T-helper 2 cell (primary cell): Measurements from ENCODE around the gene STUM.
"Not testable (repeated sequence)": the region's sequence is repeated elsewhere in the genome, so short reads cannot be mapped to it uniquely, and the experiment has no call there.

Experiments
- DNase-seq, 5 experiments: peaks; one replicate each; pipeline versions ENCODE4 v3.0.0 to v3.0.0-alpha.2; 2012 to 2022

The STUM gene

DNA sequence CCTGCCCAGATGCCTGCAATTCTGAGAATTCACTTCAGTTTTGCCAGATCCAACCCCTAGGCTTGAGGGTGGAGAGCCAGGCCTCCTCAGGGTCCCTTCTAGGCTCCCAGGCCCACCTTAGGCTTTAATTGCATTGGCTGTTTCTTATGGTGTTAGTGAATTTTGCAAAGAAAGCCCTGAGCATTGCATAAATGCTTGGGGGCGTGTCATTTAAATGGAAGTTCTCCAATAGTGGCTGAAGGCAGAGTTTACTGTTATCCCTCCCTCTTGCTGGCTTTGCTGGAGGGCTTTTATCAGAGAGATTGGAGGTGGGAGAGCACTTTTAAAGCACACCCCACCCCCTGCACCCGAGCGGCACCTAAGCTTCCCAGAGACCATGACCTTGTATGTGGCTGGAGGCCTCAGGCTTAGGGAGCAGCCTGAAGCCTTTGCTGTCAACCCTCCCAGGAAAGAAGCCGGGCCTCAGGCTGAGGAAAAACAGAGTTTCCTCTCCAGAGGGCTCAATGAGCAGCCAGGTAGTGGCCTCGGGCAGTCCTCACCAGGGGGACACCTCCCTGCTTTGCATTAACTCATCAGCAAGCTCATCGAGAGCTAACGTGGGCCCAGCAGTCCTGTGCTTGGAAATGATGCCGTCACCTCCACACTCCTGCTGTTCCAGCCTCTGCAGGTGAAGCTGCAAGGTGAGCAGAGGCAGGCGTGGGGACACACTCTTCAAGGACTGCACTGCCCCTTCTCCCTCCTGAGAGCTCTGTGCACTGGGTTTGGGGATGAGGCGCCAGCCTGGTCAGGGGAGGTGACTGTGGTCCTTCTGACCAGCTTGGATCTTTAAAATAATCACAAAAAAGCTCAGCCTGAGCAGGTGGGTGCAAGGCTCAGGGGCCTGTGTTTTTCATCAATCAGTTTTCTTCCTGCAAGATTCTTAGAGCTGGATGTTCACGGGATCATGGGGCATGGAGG lies 58.0 kb downstream of the STUM start:
- DNase-seq, result no peak

DNA sequence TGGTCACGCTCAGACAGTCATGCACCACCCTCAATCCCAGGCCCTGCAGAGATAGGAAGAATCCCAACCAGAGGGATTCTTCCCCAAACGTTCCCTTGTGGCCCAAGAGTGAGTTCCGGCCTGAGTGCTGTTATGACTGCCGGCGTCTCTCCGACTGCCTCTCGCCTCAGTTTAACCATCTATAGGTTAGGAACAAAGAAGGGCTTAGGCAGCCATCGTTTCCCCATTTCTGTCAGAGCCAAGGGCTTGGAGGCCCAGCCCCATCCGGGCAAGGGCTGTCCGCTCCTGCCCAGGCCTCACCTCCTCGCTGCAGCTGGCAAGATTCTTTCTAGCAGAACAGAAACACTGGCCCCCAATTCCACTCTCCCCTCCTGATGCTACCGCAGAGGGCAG lies 58.7 kb downstream of the STUM start:
- DNase-seq, result no peak

DNA sequence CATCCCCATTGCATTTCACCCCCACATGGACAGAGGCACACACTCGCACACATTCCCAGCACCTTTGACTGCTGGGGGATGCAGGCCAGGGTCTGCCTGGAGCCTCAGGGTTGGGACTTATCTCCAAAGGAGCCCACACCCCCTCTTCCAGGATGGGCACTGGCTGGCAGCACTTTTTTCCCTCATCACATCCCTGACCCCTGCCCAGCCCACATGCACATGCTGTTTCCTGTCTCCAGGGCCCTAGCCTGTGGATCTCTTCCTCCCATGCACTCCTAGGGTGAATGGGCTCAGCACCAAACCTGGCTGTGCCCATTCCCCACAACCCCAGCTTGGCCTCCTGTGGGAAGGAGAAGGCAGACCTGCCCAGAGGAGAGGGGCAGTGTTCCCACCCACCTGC lies 59.3 kb downstream of the STUM start:
- no peak for DNase-seq

- DNase-seq, result peak; percentile 37 to 70 (median 53)
These were observed 60.3 kb downstream of the STUM start for GRCh38 chr1:226608699-226609505.

GRCh38 chr1:226609836-226610455 lies 61.4 kb downstream of the STUM start:
- no peak for DNase-seq

DNA sequence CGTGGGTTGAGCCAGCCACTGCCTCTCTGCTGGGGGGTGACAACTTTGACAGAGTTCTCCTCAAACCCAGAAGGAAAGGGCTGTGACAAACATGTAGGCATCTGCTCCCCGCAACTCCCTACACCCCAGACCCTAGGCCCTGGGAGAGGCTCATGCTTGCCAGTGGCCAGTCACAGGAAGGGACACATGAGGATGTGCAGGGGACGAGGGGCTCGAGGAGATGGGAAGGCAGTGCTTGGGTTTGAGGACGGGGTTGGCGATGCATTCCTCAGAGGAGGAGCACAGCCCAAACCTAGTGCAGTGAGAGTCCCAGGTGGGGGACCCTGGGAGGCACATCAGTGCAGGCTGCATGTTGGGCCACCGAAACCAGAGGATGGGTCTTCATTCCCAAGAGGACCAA lies 62.1 kb downstream of the STUM start:
- no peak for DNase-seq

DNA sequence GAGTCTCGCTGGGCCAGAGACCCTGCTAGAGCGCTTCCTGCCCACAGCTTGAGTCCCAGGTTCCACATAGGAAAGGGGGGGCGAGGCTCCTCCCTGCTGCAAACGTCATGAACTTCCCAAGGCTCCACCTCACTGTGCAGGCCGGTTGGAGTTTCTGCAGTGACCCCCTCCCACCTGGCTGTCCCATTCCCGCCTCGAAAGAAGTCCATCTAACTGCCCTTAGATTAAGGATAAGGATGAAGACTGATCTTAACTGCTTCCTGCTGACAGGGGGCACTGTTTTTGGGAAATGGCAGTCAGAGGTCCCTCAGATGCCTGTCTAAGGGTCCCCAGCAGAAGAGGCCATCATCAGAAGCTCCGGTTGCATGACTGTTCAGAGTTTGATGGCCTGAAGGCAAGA lies 62.7 kb downstream of the STUM start:
- no peak for DNase-seq

DNA sequence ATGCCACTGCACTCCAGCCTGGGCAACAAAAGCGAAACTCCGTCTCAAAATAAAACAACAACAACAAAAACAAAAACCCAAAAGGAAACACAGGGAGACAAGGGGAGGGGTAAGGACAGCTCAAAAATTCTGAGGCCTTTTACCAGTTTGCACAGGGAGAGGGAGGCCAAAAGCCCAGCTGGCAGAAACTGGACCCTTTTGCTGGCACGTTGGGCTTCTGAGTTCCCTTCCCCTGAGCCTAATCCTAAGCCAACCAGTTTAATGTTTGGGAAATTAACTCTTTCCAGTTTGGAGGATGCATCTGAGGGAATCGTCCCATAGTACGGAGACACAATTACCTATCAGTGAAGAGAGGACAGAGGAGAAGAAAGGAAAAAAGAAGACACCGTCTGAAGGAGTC lies 63.4 kb downstream of the STUM start:
- DNase-seq, result not testable (repeated sequence)

DNA sequence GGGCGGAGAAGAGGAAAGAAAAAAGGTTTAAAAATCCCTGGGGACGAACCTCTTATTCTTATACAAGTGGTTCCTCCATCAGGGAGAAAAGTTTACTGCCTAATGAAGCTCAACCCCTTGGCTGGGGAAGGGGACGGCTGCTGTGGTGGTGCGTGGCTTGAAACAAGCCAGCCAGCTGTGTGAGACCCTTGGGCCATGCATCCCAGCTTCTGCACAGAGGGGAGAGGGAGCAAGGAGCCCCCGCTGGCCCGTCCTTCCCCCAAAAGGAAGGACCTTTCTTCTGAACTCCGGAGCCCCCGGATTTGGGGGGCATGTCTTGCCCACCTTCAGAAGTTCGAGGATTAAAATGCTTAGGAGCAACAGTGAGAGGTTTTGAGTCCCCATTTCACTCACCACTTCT lies 67.3 kb downstream of the STUM start:
- DNase-seq, result no peak

- DNase-seq, result no peak
These were observed 68.1 kb downstream of the STUM start for GRCh38 chr1:226616636-226617035.

DNA sequence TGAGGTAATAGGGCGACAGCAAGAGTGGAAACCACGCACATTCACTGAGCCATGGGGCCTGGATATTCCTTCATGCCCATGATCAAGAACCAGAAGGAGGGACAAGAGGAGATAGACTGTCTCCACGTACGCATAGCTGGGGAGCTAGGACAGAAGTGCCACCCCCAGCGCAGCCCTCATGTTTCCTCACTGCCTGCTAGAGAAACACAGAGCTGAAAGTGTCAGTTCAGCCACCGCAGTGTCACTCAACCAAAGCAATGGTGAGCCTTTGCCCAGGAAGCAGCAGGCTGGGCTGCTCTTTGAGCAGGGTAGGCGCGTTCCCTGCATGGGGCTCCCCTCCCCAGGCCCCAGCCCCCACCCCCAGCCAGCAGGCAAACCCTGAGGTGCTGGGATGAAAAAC lies 68.5 kb downstream of the STUM start:
- no peak for DNase-seq

DNA sequence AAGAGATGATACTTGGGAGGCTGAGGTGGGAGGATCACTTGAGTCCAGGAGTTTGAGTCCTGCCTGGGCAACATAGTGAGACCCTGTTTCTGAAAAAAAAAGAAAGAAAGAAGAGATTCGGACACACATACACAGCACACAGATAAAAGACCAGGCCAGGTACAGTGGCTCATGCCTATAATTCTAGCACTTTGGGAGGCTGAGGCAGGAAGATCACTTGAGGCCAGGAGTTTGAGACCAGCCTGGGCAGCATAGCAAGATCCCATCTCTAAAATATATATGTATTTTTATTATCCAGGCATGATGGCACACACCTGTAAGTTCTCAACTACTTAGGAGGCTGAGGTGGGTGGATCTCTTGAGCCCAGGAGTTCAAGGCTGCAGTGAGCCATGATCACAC lies 69.2 kb downstream of the STUM start:
- not testable (repeated sequence) for DNase-seq

DNA sequence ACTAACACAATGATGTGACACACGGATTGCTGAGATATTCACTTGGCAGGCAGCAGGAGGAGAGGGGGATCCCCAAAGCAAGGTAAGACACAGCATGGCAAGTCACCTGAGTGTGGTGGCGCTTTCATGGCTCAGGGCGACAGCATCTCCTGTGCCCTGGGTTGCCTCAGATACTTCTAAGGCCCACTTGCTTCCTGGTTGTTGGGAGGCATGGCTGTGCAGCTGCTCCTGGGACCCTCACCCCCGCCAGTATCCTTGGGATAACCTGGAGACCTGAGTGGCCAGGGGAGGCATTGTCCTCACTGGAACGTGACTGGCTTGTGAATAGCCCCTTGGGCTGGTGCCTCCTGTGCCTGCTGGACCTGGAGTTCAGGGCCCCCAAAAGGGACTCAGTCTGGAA lies 69.8 kb downstream of the STUM start:
- DNase-seq, result no peak

- DNase-seq, result no peak
These were observed 70.5 kb downstream of the STUM start for GRCh38 chr1:226619031-226619430.

GRCh38 chr1:226622012-226622411 lies 73.4 kb downstream of the STUM start:
- DNase-seq, result no peak

DNA sequence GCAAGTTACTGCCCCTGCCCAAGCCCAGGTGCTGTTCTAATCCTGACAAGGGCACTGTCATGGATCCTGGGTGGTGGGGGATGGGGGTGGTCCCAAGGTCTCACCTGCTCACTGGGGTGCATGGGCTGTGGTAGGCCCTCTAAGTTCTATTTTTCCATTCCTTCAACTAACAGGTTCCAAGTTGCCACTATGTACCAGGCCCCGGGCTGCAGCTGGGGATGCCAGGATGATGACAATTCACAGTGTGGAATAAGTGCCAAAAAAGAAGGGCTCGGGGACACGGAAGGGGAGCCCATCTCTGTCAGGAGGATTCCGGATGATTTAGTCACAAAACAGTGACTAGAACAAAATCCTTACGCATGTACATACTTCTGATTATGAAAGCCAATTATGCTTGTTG lies 76.0 kb downstream of the STUM start:
- no peak for DNase-seq

DNA sequence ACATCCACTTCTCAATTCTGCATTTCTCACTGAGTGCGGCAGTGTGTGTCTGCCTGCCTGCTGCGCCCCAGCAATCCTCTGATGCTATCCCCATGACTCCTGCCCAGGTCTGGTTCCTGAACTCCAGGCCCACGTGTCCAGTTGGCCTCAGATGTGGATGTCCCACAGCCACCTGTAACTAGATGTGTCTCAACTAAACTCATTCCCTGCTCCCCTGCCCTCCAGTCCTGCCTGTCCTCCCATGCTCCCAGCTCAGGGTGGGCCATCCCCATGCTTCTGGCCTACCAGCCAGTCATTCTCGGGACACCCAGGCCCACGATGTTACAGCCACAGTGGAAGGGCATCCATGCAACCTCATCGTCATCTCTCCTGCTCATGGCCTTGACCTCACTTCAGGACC lies 76.8 kb downstream of the STUM start:
- DNase-seq, result no peak

GRCh38 chr1:226625832-226626576 lies 77.4 kb downstream of the STUM start:
- no peak for DNase-seq

DNA sequence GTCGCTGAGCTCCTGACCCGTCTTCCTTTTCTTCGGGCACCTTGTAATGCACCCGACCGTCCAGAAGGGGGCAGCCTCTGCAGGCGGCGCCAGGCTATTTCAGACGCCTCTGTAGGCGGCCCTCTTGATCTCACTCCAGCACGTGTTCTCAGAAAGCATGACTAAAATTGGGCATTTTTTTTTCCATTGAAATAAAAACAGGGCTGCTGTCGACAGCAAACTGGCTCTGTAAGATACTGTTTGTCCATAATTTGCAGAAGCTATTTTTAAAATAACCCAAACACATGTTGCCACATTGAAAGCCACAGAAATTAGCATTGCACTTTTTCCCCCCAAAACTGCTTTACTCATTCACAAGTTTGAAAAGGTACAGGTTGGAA lies 78.0 kb downstream of the STUM start:
- peak; percentile 51 to 86 (median 66) for DNase-seq

GRCh38 chr1:226627050-226627755 lies 78.6 kb downstream of the STUM start:
- DNase-seq, result no peak

DNA sequence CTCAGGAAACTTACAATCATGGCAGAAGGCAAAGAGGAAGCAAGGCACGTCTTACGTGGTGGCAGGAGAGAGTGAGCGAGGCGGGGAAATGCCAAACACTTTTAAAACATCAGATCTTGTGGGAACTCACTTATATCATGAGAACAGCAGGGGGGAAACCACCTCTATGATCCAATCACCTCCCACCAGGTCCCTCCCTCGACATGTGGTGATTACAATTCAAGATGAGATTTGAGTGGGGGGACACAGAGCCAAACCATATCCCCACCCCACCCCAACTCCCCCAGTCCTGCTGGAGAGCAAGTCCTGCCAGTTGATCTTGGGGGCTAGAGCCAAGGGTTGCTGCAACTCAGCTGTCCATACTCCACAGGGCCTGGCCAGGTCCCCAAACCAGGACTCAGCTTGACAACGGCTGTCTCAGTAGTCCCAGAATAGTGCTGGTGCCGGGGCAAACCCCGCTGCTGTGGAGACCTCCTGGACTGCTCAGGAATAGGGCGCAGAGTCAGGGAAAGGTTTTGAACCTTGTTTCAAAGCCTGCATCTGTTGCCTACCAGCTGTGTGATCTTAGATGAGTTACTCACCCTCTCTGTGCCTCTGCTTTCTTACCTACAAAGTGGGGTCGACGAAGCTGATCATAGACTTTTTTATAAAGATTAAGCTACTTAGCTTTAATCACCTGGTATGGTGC lies 79.5 kb downstream of the STUM start:
- no peak for DNase-seq
